ENCODE data around the gene MAGEC1. TPM values are rescaled to one million over a fixed set of nuclear protein-coding genes. Genes with fewer than 3 reads are reported as not detected.

The MAGEC1 gene
- total RNA-seq, 1 experiment from 2014 or later, result not detected

DNA sequence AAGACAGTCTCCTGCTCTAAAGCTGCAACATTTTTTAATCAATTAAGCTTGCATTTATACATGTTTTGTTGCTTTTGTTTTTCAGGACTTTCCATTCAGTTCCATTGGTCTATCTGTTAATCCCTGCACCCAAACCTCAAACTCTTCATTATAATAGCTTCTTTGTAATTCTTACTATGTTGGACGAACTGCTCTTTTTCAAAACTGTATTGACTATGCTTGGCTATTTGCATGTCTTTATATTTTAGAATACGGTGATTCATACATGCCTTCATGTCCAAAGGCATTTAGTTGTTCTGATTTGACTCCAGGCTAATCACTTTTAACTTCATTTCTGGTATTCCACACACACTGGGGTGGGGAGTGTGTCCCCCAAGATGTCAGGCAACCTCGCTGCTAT lies 14.1 kb downstream of the MAGEC1 start:
- no peak overlapping the region for H2AFZ ChIP-seq (ENCODE audit: low read length)
- H3K79me2 ChIP-seq (ENCODE audit: low read length), result no peaks in the 10 kb centered on the region
- TF ChIP-seq, protein P1, sequence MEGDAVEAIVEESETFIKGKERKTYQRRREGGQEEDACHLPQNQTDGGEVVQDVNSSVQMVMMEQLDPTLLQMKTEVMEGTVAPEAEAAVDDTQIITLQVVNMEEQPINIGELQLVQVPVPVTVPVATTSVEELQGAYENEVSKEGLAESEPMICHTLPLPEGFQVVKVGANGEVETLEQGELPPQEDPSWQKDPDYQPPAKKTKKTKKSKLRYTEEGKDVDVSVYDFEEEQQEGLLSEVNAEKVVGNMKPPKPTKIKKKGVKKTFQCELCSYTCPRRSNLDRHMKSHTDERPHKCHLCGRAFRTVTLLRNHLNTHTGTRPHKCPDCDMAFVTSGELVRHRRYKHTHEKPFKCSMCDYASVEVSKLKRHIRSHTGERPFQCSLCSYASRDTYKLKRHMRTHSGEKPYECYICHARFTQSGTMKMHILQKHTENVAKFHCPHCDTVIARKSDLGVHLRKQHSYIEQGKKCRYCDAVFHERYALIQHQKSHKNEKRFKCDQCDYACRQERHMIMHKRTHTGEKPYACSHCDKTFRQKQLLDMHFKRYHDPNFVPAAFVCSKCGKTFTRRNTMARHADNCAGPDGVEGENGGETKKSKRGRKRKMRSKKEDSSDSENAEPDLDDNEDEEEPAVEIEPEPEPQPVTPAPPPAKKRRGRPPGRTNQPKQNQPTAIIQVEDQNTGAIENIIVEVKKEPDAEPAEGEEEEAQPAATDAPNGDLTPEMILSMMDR (conservative IDR thresholded peaks at IDR 0.05; ENCODE audit: low read depth, low read length), result no peak
- no peak for TF ChIP-seq EZH2 (IDR thresholded peaks at IDR 0.05; ENCODE audit: low read length, unreplicated experiment)
- no peak for TF ChIP-seq EZH2phosphoT487 (IDR thresholded peaks at IDR 0.05; ENCODE audit: borderline replicate concordance, low read length)
- ATAC-seq (no peak), DNase-seq (no peak)
- no peaks in the 10 kb centered on the region for H3K4me1 ChIP-seq (ENCODE audit: insufficient read depth, low read length)
- ChIA-PET CTCF (no interaction called here), POLR2A (ENCODE audit: unreplicated experiment) (no interaction called here)
- no peak overlapping the region for H3K4me3 ChIP-seq (ENCODE audit: low read length)
- no peaks in the 10 kb centered on the region for H3K9me2 ChIP-seq (replicated peaks; ENCODE audit: low read length)
- no peaks in the 10 kb centered on the region for H3F3A ChIP-seq (ENCODE audit: low read length, unreplicated experiment)
- no peak overlapping the region for H3K4me2 ChIP-seq (ENCODE audit: low read length)
- no TSS peak for BruUV-seq (replicated peaks)
- H3K27me3 ChIP-seq (ENCODE audit: low read length), result no peaks in the 10 kb centered on the region
- H3K36me3 ChIP-seq (ENCODE audit: low read depth, low read length), result no peaks in the 10 kb centered on the region
- no peaks in the 10 kb centered on the region for H4K20me1 ChIP-seq (ENCODE audit: low read length)
- H3K9me3 ChIP-seq (ENCODE audit: low read length), result no peaks in the 10 kb centered on the region
- no peak overlapping the region for H3K27ac ChIP-seq (ENCODE audit: low read length)
- no peak overlapping the region for H3K9ac ChIP-seq (ENCODE audit: low read length)
- intact Hi-C loops (cut with micrococcal nuclease), result no loop called here

DNA sequence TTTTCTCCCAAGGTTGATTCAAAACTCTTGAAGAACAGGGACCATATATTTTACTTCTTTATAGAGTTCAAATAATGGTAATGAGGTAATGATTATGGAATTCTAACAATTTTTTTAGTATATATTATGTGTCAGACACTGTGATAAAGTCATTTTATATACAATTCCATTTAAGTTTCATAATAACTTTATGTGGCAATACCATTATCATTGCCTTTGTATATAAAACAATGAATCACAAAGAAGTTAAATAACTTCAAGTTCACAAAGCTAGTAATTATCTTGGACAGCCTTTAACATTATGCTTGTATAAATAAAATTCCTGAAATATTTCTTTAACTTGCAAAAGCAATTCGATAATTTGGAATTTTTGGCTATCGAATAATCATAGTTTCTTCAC lies 20.6 kb downstream of the MAGEC1 start:
- H3F3A ChIP-seq (ENCODE audit: low read length, unreplicated experiment), result no peaks in the 10 kb centered on the region
- CTCF ChIA-PET, result no interaction called here
- no peaks in the 10 kb centered on the region for H3K79me2 ChIP-seq (ENCODE audit: low read length)
- ATAC-seq (peak; percentile 79), DNase-seq (peak; percentile 52)
- no peak overlapping the region for H3K9ac ChIP-seq (ENCODE audit: low read length)
- no peak overlapping the region for H2AFZ ChIP-seq (ENCODE audit: low read length)
- H3K4me1 ChIP-seq (ENCODE audit: insufficient read depth, low read length), result peaks cover 14% of the 10 kb centered on the region
- no peaks in the 10 kb centered on the region for H3K9me3 ChIP-seq (ENCODE audit: low read length)
- intact Hi-C loops (cut with micrococcal nuclease), result loop anchor here (10.0 kb wide), 2 partner anchors 519 to 1009 kb away; no protein-coding TSS in a partner anchor
- H3K4me2 ChIP-seq (ENCODE audit: low read length), result peak overlapping the region; percentile 4; the same call in 1 of the 2 replicates
- H3K9me2 ChIP-seq (replicated peaks; ENCODE audit: low read length), result no peaks in the 10 kb centered on the region
- no TSS peak for BruUV-seq (replicated peaks)
- H4K20me1 ChIP-seq (ENCODE audit: low read length), result no peaks in the 10 kb centered on the region
- TF ChIP-seq EZH2phosphoT487 (IDR thresholded peaks at IDR 0.05; ENCODE audit: borderline replicate concordance, low read length), result no peak
- TF ChIP-seq EZH2 (IDR thresholded peaks at IDR 0.05; ENCODE audit: low read length, unreplicated experiment), result no peak
- TF ChIP-seq, protein P1 (conservative IDR thresholded peaks at IDR 0.05; ENCODE audit: low read depth, low read length), result no peak
- POLR2A ChIA-PET (ENCODE audit: unreplicated experiment), result interaction anchor here (0.6 kb wide), 1 partner anchor 519 kb away, joined by 3 read pairs; no protein-coding TSS in a partner anchor
- no peaks in the 10 kb centered on the region for H3K27me3 ChIP-seq (ENCODE audit: low read length)
- no peak overlapping the region for H3K27ac ChIP-seq (ENCODE audit: low read length)
- no peak overlapping the region for H3K4me3 ChIP-seq (ENCODE audit: low read length)
- no peaks in the 10 kb centered on the region for H3K36me3 ChIP-seq (ENCODE audit: low read depth, low read length)

DNA sequence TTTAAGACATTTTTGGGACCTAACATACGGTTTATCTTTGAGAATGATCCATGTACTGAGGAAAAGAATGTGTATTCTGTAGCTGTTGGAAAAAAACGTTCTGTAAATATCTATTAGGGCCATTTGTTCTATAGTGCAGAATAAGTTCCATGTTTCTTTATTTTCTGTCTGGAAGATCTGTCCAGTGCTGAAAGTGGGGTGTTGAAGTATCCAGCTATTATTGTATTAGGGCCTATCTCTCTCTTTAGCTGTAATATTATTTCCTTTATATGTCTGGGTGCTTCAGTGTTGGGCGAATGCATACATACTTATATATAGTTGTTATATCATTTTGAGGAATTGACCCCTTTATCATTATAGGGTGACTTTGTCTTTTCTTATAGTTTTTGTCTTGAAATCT lies 24.7 kb downstream of the MAGEC1 start:
- Histone ChIP-seq H3K9ac (ENCODE audit: low read length) (no peak overlapping the region), H4K20me1 (ENCODE audit: low read length) (no peaks in the 10 kb centered on the region), H3K4me2 (ENCODE audit: low read length) (no peak overlapping the region), H3K9me2 (replicated peaks; ENCODE audit: low read length) (no peaks in the 10 kb centered on the region), H3F3A (ENCODE audit: low read length, unreplicated experiment) (no peaks in the 10 kb centered on the region), H3K79me2 (ENCODE audit: low read length) (no peaks in the 10 kb centered on the region), H3K27me3 (ENCODE audit: low read length) (no peaks in the 10 kb centered on the region), H2AFZ (ENCODE audit: low read length) (no peak overlapping the region), H3K9me3 (ENCODE audit: low read length) (no peaks in the 10 kb centered on the region), H3K27ac (ENCODE audit: low read length) (no peak overlapping the region), H3K36me3 (ENCODE audit: low read depth, low read length) (no peaks in the 10 kb centered on the region), H3K4me1 (ENCODE audit: insufficient read depth, low read length) (peaks cover 14% of the 10 kb centered on the region), H3K4me3 (ENCODE audit: low read length) (no peak overlapping the region)
- TF ChIP-seq, protein P1 (conservative IDR thresholded peaks at IDR 0.05; ENCODE audit: low read depth, low read length), result no peak
- DNase-seq (no peak), ATAC-seq (no peak)
- BruUV-seq (replicated peaks), result no TSS peak
- intact Hi-C loops (cut with micrococcal nuclease), result loop anchor here (10.0 kb wide), 2 partner anchors 524 to 1014 kb away; no protein-coding TSS in a partner anchor
- ChIA-PET POLR2A (ENCODE audit: unreplicated experiment) (no interaction called here), CTCF (no interaction called here)
